GM10266 (cell line): ENCODE data around the gene ZNF333.
"Not testable (repeated sequence)": the region's sequence is repeated elsewhere in the genome, so short reads cannot be mapped to it uniquely, and the experiment has no call there.

Source experiments
- DNase-seq: peaks from one replicate; pipeline ENCODE4 v3.0.0; 2012; ENCODE audit errors: extremely low spot score
- CTCF ChIP-seq: IDR thresholded peaks from 2 replicates; pipeline ENCODE4 v1.5.1; 2012; ENCODE audit warnings: mild to moderate bottlenecking, low read depth; ENCODE audit not compliant: control insufficient read depth, insufficient read depth; ENCODE audit errors: missing control alignments

Gene ZNF333

GRCh38 chr19:14748601-14749000, 58.8 kb downstream of the ZNF333 start:
- DNase-seq, result no peak
- no peak for TF ChIP-seq CTCF

- DNase-seq, result no peak
- no peak for TF ChIP-seq CTCF
Observed at GRCh38 chr19:14758816-14759215, 69.0 kb downstream of the ZNF333 start.

- TF ChIP-seq CTCF, result no peak
- DNase-seq, result no peak
Observed at GRCh38 chr19:14761607-14762006, 71.8 kb downstream of the ZNF333 start.

- DNase-seq, result no peak
- no peak for TF ChIP-seq CTCF
Observed at GRCh38 chr19:14762111-14762510, 72.3 kb downstream of the ZNF333 start.

- no peak for DNase-seq
- no peak for TF ChIP-seq CTCF
Observed at GRCh38 chr19:14763497-14764145, 73.8 kb downstream of the ZNF333 start.

GRCh38 chr19:14764401-14764800, 74.6 kb downstream of the ZNF333 start:
- DNase-seq, result no peak
- TF ChIP-seq CTCF, result no peak

GRCh38 chr19:14765403-14765802, 75.6 kb downstream of the ZNF333 start:
- DNase-seq, result not testable (repeated sequence)

- not testable (repeated sequence) for DNase-seq
Observed at GRCh38 chr19:14765841-14766240, 76.0 kb downstream of the ZNF333 start.

GRCh38 chr19:14767466-14767971, 77.7 kb downstream of the ZNF333 start:
- no peak for DNase-seq
- no peak for TF ChIP-seq CTCF
